ENCODE results near the gene ISG20. TPM values are rescaled to one million over a fixed set of nuclear protein-coding genes. Genes with fewer than 3 reads are reported as not detected.

ISG20 gene
- total and polyA plus RNA-seq, 2 of the 8 experiments (the other 6 are each of a cell fraction or from before 2014, with no cell fraction given) = 2.9 to 5.2 TPM

GRCh38 chr15:88605189-88606069, 33.4 kb upstream of the ISG20 start (continued):
- no peak for TF ChIP-seq CTCF (IDR thresholded peaks at IDR 0.05; ENCODE audit: control extremely low read depth in 1 of 3, insufficient read depth in 1 of 3, low read depth in 1 of 3, low read length in 3 of 3)
- TF ChIP-seq ATF3 (IDR thresholded peaks at IDR 0.05; ENCODE audit: insufficient read depth, low read depth, low read length) = no peak
- no peak for TF ChIP-seq SRF (IDR thresholded peaks at IDR 0.05; ENCODE audit: low read depth, low read length)
